ENCODE measurements around the gene SMIM32.

Gene SMIM32

DNA sequence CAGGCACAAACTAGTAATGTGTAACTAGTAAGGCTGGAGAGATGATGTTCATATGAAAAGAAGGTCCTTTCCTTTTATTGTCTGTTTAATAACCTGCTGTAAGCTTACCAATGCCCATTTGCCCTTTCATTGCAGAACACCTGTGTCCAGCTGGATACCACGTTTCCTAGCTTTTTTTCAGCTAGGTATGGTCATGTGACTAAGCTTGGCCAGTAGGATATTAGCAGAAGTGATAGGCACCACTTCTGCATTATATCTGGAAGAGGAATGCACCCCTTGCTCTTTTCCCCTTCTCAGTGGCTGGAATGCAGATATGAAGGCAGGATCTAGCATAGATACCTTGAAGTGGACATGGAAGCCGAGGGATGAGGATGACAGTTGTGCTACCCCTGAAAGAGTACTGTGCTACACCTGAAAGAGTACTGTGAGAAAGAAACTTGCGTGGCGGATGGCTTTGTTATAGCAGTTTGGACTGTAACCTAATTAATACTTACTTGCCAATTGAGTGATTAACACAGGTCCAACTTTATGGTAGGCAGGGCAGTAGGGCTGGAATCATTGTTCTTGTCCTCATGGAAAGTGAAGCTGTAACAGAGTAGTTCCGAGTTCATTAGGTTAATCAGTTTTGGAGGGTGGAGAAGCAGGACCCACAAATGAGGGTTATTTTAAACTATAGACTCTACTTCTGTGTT lies 6.8 kb downstream of the SMIM32 start:
- no peak for DNase-seq

DNA sequence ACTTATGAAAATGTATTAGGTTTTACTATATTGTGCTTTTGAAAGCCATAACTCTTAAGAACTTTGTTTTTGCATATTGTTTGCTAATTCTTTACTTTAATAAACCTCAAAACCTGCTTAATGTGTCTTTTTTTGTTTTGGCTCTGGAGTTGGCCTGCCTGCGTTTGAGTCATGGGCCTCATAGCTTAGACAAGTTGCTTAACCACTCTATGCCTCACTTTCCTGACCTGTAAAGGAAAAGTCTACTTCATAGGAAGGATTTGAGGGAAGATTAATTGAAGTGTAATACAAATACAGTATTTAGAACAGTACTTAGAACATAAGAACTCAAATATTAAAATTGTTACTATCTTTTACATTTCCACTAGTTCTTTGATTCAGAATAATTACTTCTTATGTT lies 10.3 kb downstream of the SMIM32 start:
- no peak for DNase-seq

DNA sequence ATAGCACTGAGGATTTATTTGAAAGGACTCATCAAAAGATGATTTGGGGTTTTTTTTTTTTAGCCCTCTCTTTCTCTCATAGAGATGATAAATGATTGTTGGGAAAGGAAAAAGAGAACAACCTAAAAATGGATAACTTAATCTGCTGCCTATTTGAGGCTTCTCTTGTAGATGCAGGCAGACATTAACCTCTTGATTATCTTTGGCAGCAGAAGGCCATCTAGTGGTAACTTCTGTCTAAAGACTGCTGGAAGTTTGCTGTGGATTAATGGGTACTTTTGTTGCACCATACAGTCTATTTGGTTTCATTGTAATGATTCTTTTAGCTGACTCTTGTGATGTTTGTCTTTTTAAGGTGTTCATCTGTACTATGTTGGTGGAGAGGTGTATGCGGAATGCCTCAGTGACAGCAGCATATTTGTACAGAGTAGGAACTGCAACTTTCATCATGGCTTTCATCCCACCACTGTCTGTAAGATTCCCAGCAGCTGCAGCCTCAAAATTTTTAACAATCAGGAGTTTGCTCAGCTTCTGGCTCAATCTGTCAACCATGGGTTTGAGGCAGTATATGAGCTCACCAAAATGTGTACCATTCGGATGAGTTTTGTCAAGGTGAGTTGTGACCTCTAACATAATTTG lies 18.8 kb downstream of the SMIM32 start:
- DNase-seq = peak; percentile 72 to 82

DNA sequence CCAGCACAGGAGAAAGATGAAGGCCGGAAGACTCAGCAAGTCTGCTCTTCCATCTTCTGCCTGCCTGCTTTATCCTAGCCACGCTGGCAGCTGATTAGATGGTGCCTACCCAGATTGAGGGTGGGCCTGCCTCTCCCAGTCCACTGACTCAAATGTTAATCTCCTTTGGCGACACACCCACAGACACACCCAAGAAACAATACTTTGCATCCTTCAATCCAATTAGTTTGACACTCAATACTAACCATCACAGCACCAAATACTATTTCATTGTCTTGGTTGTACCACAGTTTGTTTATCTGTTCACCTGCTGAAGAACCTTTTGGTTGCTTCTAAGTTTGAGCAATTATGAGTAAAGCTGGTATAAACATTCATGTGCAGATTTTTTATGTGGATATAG lies 23.7 kb downstream of the SMIM32 start:
- DNase-seq = no peak

DNA sequence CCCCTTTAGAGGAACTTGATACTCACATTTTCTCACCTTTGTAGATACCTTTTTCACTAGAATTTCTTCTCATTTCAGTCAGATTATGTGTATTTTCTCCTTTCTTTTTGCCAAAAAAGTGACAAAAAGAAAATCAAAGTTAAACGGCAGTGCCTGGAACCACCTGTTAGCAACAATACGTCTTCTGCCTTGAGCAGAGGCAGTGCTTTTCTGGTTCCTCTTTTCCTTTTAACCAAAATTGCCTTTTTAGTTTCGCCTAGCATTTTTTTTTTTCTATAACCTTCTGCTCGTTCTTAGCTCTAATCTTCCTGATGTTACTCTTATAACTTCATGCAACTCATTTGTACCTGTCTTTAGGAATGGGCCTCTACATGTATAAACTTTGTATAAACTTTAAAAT lies 26.1 kb downstream of the SMIM32 start:
- no peak for DNase-seq

DNA sequence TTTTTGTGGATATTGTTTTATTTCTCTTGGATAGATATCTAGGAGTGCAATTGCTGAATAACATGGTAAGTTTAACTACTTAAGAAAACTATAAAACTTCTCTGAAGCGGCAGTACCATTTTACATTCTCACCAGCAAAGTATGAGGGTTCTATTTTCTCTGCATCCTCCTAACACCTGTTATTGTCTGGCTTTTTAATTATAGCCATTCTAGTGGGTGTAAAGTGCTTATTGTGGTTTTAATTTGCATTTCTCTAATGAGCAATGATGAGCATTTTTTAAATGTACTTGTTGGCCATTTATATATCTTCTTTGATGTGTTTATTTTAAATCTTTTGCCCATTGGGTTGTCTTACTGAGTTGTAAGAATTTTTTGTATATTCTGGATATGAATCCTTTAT lies 28.7 kb downstream of the SMIM32 start:
- DNase-seq = no peak

DNA sequence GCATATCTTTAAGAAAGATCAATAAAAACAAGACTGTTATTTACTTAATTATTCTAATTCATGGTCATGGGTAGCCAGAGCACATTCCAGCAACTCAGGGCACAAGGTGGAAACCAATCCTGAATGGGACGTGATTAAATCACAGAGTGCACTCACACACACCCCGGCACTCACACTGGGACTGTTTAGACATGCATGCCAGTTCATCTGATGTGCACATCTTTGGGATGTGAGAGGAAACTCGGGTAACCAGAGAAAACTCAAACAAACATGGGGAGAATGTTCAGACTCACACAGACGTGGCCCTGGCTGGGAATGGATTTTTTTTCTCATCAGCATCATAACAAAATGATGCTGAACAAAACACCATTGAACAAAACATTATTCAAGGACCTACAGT lies 31.0 kb downstream of the SMIM32 start:
- DNase-seq = no peak

DNA sequence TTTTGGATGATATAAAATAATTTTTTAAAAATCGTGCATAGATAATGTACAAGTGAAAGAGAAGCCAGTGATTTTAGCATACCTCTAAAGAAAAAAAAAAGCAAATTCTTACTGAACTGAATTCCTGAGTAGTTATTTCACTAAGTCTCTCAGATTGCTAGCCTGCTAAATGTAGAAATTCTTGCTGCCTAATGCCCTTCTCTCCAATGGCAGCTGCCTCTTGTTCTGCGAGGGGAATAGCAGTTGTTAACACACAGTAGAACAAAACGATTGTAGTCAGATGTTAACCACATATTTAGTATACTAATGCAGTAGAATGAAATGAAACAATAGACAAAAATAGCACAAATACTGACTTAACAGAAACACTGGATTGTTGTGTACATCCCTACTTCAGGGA lies 33.5 kb downstream of the SMIM32 start:
- DNase-seq = no peak

DNA sequence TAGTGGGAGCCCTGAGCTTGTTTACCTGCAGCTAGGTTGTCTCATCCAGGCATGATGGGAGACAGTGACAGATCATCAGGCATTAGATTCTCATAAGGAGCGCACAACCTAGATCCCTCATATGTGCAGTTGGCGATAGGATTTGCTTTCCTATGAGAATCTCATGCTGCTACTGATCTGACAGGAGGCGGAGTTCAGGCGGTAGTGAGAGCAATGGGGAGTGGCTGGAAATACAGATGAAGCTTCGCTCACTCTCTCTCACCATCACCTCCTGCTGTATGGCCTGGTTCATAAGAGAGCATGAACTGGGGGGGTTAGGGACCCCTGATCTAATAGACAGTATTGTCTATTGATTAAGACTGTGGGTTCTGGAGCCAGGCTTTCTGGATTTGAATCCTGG lies 35.4 kb downstream of the SMIM32 start:
- no peak for DNase-seq

DNA sequence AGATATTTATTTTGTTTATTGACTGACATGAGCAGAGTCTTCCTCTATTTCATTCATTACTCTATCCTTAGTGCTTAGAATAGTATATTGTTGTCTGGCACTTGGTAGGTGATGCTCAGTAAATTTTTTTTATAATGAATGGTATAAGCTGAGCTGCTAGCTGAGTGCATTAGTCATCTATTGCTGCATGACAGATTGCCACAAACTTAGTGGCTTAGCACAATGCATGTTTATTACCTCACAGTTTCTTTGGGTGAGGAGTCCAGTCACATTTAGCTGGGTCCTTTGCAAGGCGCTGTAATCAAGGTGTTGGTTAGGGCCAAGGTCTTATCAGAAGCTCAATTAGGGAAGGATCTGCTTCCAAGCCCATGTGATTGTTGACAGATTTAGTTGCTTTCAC lies 37.2 kb downstream of the SMIM32 start:
- DNase-seq = no peak

DNA sequence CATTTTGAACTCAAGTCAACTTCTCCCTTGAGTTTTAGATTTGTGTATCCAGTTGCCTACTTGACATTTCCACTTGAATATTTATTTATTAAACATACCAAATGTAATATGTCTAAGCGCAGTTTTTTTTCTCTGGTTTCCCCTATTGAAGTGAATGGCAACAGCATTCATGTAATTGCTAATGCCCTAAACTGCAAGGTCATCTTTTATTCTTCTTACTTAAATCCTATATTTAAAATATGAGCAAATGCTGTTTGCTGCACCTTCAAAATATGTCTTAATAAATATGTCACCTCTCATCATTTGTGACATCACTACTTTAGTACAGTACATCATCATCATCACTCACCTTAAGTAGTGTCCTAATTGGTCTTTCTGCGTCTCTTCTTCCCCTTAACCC lies 37.9 kb downstream of the SMIM32 start:
- no peak for DNase-seq

DNA sequence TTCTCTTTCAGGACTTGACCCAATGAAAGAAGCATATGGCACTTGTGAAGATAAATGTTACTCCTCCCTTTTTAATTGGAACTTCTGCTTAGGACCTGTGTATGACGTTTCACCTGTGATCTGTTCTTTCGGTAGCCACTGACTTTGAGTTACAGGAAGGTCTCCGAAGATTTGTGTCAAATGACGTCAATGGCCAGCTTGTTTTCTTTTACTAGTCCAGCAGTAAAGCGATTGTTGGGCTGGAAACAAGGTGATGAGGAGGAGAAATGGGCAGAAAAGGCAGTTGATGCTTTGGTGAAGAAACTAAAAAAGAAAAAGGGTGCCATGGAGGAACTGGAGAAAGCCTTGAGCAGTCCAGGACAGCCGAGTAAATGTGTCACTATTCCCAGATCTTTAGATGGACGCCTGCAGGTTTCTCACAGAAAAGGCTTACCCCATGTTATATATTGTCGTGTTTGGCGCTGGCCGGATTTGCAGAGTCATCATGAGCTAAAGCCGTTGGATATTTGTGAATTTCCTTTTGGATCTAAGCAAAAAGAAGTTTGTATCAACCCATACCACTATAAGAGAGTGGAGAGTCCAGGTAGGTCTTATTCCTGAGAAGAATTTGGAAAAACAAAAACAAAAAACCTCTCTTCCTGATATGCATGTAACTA lies 39.3 kb downstream of the SMIM32 start:
- DNase-seq = no peak

DNA sequence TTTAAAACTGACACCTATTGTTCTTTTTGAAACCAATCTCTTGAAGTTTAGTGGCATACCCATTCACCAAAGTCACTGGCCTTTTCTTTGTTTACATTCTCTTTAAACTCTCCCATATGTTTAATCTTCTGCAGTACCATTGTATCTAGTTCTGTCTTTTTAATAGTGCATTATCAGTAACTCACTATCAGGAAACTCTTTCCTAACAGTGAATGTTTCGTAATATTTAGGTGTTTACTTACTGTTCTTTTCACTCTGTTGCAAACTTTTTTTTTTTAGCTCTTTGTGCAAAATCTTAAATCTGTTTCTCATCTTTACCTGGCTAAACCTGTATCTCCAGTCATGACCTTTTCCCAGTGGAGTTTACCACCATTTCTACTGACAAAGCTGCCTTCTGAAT lies 43.1 kb downstream of the SMIM32 start:
- no peak for DNase-seq

DNA sequence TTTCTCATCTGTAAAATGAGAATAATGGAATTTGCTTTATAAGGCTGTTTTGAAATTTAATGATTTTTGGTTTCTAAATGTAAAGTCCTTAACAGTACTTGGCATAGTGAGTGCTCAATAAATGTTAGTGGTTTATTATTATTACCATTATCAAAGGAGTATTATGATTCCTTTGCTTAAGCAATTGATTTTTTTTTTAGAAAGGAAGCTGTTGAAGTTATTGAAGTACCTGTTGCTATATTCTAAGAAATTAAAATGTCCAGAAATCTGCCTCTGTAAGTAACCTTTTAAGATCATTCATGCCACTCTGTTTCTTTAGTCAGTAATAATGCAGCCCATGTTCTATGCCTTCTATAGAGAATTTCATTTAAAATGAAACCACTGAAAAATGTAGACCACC lies 45.3 kb downstream of the SMIM32 start:
- no peak for DNase-seq

DNA sequence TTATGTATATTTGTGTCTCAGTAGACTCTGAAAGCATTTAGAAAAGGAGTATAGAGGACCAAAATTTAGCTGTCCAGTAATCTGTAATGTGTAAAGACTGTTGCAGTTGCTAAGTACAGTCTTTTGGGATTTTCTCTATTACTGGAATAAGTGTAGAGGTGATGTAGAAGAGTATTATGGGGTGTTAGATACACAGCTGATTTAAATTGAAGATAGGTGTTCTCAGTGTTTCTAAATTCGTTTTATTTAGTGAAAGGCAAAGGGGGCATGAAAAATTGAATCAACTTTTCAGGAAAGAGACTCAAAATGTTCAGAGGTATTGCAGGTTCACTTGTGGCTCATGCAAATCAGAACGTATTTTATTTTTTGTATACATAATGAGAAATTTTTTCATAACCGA lies 46.8 kb downstream of the SMIM32 start:
- DNase-seq = no peak

DNA sequence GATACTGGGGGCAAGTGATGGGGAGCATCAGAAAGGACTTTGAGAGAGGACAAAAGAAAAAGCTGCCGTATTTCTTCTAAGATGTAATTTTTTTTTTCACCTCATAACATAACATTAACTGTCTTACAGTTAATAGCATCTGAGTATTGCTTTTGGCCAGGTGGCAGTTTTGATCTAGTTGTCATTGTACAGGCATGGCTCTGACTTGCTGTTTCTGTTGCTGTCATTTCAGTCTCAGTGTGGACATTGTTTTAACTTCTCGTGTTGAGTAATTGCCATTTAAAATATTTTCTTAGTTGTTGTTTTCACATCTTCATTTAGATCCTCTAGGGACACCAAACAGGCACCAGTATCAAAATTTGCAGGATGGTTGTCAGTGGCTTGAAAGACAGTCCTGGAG lies 47.9 kb downstream of the SMIM32 start:
- no peak for DNase-seq

DNA sequence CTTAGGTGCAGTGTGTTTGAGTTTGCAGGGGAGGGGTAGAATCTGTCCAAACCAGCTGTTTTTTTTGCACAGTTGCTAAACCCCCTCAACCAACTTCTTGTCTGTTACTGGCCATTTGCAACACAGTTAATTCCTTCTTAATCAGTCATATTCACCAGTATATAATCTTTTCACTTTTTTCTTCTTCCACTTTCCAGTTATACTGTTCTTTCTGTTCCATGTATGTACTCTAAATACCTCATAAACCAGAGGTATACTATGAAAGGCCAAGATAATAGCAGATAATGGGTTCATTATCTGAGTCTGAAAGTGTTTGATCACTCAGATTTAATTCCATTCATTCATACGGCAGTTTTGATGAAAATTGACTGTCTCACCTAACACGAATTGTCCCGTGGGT lies 49.2 kb downstream of the SMIM32 start:
- no peak for DNase-seq

DNA sequence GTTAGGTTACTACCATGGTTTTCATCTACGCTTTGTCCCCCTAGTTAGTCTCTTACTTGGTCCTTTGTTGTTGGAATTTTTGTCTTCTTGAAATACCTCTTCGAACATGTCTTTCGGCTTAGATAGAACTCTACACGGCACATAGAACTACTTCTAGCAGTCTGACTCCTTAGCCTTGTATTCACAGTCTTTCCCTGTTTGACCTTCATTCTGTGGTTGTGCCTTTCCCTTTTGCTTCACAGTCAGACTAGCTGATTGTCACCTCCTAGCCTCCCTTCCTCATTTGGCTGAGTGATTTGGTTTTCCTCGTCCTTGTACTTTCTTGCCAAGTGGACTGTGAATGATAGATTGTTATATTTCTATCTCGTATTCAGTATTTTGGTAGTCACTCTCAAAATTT lies 49.6 kb downstream of the SMIM32 start:
- DNase-seq = no peak

DNA sequence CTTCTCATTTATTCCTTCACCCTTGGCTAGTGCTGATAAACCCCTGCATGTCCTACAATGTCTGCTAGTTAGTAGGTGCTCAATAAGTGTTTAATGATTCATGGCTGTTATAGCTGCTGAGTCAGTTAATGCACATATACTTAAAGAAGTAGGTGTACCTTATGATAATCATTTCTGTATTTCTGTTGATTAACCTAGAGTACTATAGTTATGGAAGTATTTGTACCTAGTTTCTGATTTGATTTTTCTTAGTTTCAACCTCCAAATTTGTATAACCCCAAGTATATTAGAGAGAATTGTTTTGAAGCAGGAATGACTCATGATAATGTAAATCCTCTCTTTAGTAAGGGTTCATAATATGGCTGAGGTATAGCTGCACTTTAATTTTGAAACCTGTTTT lies 51.4 kb downstream of the SMIM32 start:
- no peak for DNase-seq
